T-helper 1 cell (primary cell): ENCODE results near the gene PHKB.
A peak's percentile ranks its signal among the peaks of the same experiment; 100 is the strongest.

Experiments used
- DNase-seq, 5 donors: peaks; one replicate each; pipeline ENCODE4 v3.0.0-alpha.2; 2012 to 2020

The PHKB gene

DNA sequence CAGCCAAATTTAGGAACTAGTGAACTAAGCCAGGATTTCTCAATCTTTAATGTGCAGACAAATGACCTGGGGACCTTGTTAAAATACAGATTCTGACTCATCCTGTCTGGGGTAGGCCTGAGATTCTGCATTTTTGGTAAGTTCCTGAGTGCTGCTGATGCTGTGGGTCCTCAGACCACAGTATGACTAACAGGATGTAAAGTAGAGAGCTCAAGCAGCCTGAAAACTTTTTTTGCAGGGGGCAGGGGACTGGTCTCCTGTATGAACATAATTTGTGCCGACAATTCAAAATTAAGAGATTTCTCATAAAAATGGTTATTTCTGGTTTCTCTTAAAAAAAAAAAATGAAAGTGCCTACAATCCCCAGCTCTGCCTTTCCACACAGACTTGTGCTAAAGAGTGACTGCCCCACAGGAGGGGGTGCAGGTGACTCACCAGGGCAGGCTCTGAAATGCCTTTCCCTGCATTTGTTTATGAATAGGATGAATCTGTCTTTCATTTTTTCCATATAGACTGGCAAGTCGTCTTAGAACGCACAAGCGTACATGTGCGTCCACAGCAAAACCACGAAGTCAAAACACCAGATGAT is 271.5 kb downstream of the PHKB start:
- peak in 1 of 5 donors; percentile 67 for DNase-seq

- DNase-seq = no peak
These were observed 273.1 kb downstream of the PHKB start for GRCh38 chr16:47734081-47734857.

DNA sequence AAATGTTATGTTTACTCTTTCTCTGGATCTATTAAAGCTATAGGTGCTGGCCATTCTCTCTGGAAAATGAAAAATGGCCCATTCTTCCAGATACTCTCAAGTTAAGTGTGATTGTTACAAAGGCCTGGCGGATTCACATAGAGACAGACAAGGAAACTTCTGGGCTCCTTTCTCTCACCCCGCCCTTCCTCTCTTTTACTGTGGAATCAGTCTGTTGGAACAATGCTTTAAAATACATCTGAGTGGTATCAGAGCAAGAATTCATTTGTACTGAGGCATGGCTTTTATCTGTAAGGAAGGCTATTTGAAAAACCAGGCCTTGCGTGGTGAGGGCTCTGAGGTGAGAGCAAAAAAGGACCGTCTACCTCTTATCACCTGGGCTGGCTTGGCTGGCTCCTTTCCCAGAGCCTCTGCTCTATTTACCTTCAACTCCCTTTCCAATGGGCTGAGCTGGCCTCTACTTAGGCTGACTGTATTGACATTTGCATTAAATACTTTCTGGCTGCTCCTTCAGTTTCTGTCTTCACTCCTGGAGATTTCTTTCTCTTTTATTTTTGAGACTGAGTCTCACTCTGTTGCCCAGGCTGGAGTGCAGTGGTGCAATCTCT is 274.0 kb downstream of the PHKB start:
- DNase-seq = no peak

DNA sequence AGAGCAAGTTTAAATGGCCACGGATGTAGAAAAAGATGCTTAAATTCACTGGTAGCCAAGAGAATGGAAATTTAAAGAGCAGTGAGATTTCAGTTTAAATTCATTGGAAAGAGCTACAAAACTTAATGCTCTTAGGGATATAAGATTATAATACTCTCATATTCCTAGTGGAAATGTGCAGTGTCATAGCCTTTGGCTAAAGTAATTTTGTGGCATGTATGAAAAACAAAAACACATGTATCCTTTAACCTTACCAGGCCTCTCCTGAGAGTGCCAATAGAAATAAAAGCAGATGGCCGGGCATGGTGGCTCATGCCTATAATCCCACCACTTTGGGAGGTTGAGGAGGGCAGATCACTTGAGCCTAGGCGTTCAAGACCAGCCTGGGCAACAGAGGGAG is 289.2 kb downstream of the PHKB start:
- no peak for DNase-seq
